SK-N-SH treated with all-trans-retinoic acid at 6 μM for 48 hours (cell line): ENCODE results near the gene CPLANE2.
"Not testable (repeated sequence)": the region's sequence is repeated elsewhere in the genome, so short reads cannot be mapped to it uniquely, and the experiment has no call there.

Experiments
- ATAC-seq: fragments of 200-7000 bp; cut with Tn5 transposase; 3 replicates; pipeline ENCODE4 v1.9.1; 2020; ENCODE audit warnings: mild to moderate bottlenecking, moderate library complexity
- ARNTL ChIP-seq: fragments of 450-650 bp; formaldehyde crosslinking; IDR thresholded peaks from 2 replicates; pipeline ENCODE4 v1.5.0; 2020; ENCODE audit warnings: low read depth, mild to moderate bottlenecking, moderate library complexity, borderline replicate concordance
- BACH2 ChIP-seq: fragments of 250-450 bp; sonication (Bioruptor Pico); IDR thresholded peaks from 2 replicates; pipeline ENCODE4 v1.9.0; 2021; ENCODE audit warnings: mild to moderate bottlenecking, borderline replicate concordance
- ESRRG ChIP-seq: fragments of 250-450 bp; sonication (Bioruptor Pico); IDR thresholded peaks from 2 replicates; pipeline ENCODE4 v1.6.1; 2021; ENCODE audit warnings: mild to moderate bottlenecking
- ISL1 ChIP-seq: fragments of 250-450 bp; sonication (Bioruptor Pico); IDR thresholded peaks from 2 replicates; pipeline ENCODE4 v2.1.2; 2022; ENCODE audit warnings: mild to moderate bottlenecking, moderate library complexity
- OSR1 ChIP-seq: fragments of 250-450 bp; sonication (Bioruptor Pico); IDR thresholded peaks from 2 replicates; pipeline ENCODE4 v1.8.0; 2022; ENCODE audit warnings: moderate library complexity, mild to moderate bottlenecking, inconsistent platforms
- RARB ChIP-seq: fragments of 250-450 bp; sonication (Bioruptor Pico); IDR thresholded peaks from 2 replicates; pipeline ENCODE4 v1.8.0; 2021; ENCODE audit warnings: mild to moderate bottlenecking, moderate library complexity
- SNAI2 ChIP-seq: fragments of 250-450 bp; sonication (Bioruptor Pico); IDR thresholded peaks from 2 replicates; pipeline ENCODE4 v1.5.0; 2020; ENCODE audit warnings: mild to moderate bottlenecking, moderate library complexity
- TCF4 ChIP-seq: fragments of 250-450 bp; sonication (Bioruptor Pico); IDR thresholded peaks from 2 replicates; pipeline ENCODE4 v1.8.0; 2021; ENCODE audit warnings: mild to moderate bottlenecking, moderate library complexity, borderline replicate concordance
- TOX ChIP-seq: fragments of 250-450 bp; sonication (Bioruptor Pico); IDR thresholded peaks from 2 replicates; pipeline ENCODE4 v1.8.0; 2021; ENCODE audit warnings: mild to moderate bottlenecking, moderate library complexity, borderline replicate concordance
- ZC3H10 ChIP-seq: fragments of 250-450 bp; sonication (Bioruptor Pico); IDR thresholded peaks from 2 replicates; pipeline ENCODE4 v1.5.1; 2021; ENCODE audit warnings: mild to moderate bottlenecking, moderate library complexity
- ZFP3 ChIP-seq: fragments of 250-450 bp; sonication (Bioruptor Pico); IDR thresholded peaks from 2 replicates; pipeline ENCODE4 v1.5.0; 2020; ENCODE audit warnings: mild to moderate bottlenecking, moderate library complexity
- ZFP30 ChIP-seq: fragments of 450-650 bp; formaldehyde crosslinking; IDR thresholded peaks from 2 replicates; pipeline ENCODE4 v1.5.0; 2022; ENCODE audit warnings: mild to moderate bottlenecking, moderate library complexity
- ZNF565 ChIP-seq: fragments of 450-650 bp; formaldehyde crosslinking; conservative IDR thresholded peaks from 2 replicates; pipeline ENCODE4 v1.5.0; 2020; ENCODE audit warnings: low read depth, mild to moderate bottlenecking, moderate library complexity
- ZNF70 ChIP-seq: fragments of 450-650 bp; formaldehyde crosslinking; IDR thresholded peaks from 2 replicates; pipeline ENCODE4 v1.5.0; 2020; ENCODE audit warnings: mild to moderate bottlenecking, moderate library complexity
- ZNF8 ChIP-seq: fragments of 450-650 bp; formaldehyde crosslinking; IDR thresholded peaks from 2 replicates; pipeline ENCODE4 v1.5.0; 2020; ENCODE audit warnings: mild to moderate bottlenecking, moderate library complexity
- TF ChIP-seq, protein P1 (sequence below): fragments of 250-450 bp; sonication (Bioruptor Pico); IDR thresholded peaks from 2 replicates; pipeline ENCODE4 v1.8.0; 2020; ENCODE audit warnings: mild to moderate bottlenecking, moderate library complexity, borderline replicate concordance
- TF ChIP-seq, protein P2 (sequence below): fragments of 250-450 bp; sonication (Bioruptor Pico); IDR thresholded peaks from 2 replicates; pipeline ENCODE4 v1.5.0; 2020; ENCODE audit warnings: mild to moderate bottlenecking, moderate library complexity
- TF ChIP-seq, protein P3 (sequence below): fragments of 250-450 bp; sonication (Bioruptor Pico); IDR thresholded peaks from 2 replicates; pipeline ENCODE4 v1.5.1; 2020; ENCODE audit warnings: low read depth, mild to moderate bottlenecking, moderate library complexity
- TF ChIP-seq, protein P4 (sequence below): fragments of 250-450 bp; sonication (Bioruptor Pico); IDR thresholded peaks from 2 replicates; pipeline ENCODE4 v1.5.1; 2021; ENCODE audit warnings: mild to moderate bottlenecking, moderate library complexity
- TF ChIP-seq, protein P5 (sequence below): fragments of 250-450 bp; sonication (Bioruptor Pico); IDR thresholded peaks from 2 replicates; pipeline ENCODE4 v1.8.0; 2021; ENCODE audit warnings: low read depth, mild to moderate bottlenecking, moderate library complexity, borderline replicate concordance

The CPLANE2 gene

DNA sequence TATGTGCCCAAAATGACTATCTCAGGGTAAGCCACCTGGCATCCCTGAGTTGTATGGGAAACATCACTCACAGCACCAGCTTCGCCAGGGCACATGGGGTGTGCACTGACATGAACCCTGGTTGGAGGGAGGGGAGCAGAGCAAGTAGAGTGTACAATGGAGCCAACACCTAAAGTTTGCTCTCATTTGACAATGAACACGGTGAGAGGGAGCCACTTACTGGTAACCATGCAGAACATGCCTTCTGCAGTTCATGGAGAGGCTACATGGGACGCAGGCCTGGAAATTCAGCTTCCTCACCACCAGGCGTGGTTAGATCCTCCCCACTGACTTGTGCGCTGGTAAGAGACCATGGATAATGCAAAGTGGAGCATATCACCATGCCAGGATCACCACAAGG lies 10.0 kb upstream of the CPLANE2 start:
- no peak for ATAC-seq
- TF ChIP-seq OSR1 (CRISPR knock-in tag), result no peak
- TF ChIP-seq ZFP30 (CRISPR knock-in tag), result no peak
- no peak for TF ChIP-seq SNAI2 (CRISPR knock-in tag)
- no peak for TF ChIP-seq ZC3H10 (CRISPR knock-in tag)
- no peak for TF ChIP-seq RARB (CRISPR knock-in tag)
- TF ChIP-seq TOX (CRISPR knock-in tag), result no peak
- no peak for TF ChIP-seq ZNF565
- no peak for TF ChIP-seq ISL1

DNA sequence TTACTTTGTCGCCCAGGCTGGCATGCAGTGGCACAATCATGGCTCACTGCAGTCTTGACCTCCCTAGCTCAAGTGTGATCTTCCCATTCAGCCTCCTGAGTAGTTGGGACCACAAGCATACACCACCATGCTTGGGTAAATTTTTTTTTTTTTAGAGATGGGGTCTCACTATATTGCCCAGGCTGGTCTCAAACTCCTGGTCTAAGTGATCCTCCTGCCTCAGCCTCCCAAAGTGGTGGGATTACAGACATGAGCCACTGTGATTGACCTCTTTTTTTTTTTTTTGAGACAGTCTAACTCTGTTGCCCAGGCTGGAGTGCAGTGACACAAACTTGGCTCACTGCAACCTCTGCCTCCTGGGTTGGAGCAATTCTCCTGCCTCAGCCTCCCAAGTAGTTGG lies 9.3 kb upstream of the CPLANE2 start:
- ATAC-seq, result not testable (repeated sequence)

DNA sequence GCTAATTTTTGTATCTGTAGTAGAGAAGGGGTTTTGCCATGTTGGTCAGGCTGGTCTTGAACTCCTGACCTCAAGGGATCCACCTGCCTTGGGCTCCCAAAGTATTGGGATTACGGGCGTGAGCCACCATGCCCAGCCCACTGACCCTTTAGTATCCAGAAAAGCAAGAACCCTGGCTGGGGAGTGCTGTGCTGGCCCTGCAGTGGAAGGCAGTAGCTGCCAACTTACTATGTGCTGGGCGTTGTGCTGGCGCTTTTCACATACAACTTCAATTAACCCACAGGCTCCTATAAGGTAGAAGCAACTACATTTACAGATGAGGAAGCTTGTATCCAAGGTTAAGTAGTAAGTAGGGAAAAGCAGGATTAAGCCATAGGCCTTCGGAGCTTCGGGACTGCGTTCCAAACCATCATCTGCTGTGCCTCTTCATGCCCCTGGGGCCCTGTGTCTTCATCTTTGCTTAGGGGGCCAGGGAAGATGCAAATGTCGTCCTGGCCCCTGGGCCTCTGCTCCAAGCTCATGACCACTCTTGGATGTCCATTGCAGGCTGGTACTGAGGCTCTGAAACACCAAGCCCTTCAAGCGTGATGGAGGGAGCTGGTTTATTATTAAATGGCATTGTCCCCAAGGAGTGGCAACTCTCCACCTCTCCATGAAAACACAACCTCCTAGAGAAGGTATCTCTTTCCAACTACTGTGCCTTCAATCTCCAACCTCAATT lies 8.7 kb upstream of the CPLANE2 start:
- no peak for ATAC-seq
- TF ChIP-seq TOX (CRISPR knock-in tag) (no peak), ARNTL (no peak), ESRRG (no peak), OSR1 (CRISPR knock-in tag) (no peak), ZNF70 (CRISPR knock-in tag) (no peak), BACH2 (CRISPR knock-in tag) (no peak)
- TF ChIP-seq, protein P1, sequence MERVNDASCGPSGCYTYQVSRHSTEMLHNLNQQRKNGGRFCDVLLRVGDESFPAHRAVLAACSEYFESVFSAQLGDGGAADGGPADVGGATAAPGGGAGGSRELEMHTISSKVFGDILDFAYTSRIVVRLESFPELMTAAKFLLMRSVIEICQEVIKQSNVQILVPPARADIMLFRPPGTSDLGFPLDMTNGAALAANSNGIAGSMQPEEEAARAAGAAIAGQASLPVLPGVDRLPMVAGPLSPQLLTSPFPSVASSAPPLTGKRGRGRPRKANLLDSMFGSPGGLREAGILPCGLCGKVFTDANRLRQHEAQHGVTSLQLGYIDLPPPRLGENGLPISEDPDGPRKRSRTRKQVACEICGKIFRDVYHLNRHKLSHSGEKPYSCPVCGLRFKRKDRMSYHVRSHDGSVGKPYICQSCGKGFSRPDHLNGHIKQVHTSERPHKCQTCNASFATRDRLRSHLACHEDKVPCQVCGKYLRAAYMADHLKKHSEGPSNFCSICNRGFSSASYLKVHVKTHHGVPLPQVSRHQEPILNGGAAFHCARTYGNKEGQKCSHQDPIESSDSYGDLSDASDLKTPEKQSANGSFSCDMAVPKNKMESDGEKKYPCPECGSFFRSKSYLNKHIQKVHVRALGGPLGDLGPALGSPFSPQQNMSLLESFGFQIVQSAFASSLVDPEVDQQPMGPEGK (CRISPR knock-in tag), result no peak
- TF ChIP-seq, protein P2, sequence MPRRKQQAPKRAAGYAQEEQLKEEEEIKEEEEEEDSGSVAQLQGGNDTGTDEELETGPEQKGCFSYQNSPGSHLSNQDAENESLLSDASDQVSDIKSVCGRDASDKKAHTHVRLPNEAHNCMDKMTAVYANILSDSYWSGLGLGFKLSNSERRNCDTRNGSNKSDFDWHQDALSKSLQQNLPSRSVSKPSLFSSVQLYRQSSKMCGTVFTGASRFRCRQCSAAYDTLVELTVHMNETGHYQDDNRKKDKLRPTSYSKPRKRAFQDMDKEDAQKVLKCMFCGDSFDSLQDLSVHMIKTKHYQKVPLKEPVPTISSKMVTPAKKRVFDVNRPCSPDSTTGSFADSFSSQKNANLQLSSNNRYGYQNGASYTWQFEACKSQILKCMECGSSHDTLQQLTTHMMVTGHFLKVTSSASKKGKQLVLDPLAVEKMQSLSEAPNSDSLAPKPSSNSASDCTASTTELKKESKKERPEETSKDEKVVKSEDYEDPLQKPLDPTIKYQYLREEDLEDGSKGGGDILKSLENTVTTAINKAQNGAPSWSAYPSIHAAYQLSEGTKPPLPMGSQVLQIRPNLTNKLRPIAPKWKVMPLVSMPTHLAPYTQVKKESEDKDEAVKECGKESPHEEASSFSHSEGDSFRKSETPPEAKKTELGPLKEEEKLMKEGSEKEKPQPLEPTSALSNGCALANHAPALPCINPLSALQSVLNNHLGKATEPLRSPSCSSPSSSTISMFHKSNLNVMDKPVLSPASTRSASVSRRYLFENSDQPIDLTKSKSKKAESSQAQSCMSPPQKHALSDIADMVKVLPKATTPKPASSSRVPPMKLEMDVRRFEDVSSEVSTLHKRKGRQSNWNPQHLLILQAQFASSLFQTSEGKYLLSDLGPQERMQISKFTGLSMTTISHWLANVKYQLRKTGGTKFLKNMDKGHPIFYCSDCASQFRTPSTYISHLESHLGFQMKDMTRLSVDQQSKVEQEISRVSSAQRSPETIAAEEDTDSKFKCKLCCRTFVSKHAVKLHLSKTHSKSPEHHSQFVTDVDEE (CRISPR knock-in tag), result no peak

DNA sequence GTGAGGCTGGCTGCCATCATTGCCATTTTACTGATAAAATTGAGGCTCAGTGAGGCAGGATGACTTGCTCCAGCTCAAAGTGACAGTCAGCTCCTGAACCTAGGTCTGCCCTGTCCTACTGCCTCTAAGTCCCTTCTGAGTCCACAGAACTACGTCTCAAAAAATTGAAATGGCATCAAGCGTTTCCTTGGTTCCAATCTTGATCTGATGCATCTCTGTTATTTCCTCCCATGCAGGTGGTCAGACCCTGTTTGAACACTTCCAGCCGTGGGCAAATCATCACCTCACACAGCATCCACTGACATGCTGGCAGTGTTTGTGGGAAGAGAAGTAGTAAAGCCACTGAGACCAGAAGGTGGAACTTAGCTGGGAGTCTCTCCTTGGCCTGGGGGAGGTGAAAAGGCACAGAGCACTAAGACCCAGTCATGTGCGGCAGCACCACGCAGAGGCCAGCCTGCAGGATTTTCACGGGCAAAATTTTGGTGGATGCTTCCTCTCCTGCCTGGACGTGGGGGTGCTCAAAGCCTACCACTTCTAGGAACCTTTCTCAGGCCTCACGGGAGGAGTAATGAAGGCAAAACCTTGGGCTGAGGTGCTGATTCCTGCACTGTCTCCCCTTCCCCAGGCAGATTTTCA lies 7.8 kb upstream of the CPLANE2 start:
- ATAC-seq, result no peak
- TF ChIP-seq TOX (CRISPR knock-in tag), result no peak
- no peak for TF ChIP-seq BACH2 (CRISPR knock-in tag)
- TF ChIP-seq ZNF565, result no peak
- TF ChIP-seq, protein P3, sequence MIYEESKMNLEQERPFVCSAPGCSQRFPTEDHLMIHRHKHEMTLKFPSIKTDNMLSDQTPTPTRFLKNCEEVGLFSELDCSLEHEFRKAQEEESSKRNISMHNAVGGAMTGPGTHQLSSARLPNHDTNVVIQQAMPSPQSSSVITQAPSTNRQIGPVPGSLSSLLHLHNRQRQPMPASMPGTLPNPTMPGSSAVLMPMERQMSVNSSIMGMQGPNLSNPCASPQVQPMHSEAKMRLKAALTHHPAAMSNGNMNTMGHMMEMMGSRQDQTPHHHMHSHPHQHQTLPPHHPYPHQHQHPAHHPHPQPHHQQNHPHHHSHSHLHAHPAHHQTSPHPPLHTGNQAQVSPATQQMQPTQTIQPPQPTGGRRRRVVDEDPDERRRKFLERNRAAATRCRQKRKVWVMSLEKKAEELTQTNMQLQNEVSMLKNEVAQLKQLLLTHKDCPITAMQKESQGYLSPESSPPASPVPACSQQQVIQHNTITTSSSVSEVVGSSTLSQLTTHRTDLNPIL (CRISPR knock-in tag), result no peak
- no peak for TF ChIP-seq TCF4 (CRISPR knock-in tag)
- TF ChIP-seq, protein P4, sequence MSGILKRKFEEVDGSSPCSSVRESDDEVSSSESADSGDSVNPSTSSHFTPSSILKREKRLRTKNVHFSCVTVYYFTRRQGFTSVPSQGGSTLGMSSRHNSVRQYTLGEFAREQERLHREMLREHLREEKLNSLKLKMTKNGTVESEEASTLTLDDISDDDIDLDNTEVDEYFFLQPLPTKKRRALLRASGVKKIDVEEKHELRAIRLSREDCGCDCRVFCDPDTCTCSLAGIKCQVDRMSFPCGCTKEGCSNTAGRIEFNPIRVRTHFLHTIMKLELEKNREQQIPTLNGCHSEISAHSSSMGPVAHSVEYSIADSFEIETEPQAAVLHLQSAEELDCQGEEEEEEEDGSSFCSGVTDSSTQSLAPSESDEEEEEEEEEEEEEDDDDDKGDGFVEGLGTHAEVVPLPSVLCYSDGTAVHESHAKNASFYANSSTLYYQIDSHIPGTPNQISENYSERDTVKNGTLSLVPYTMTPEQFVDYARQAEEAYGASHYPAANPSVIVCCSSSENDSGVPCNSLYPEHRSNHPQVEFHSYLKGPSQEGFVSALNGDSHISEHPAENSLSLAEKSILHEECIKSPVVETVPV (CRISPR knock-in tag), result no peak
- TF ChIP-seq ZFP3 (CRISPR knock-in tag), result no peak
- TF ChIP-seq ZFP30 (CRISPR knock-in tag), result no peak
- no peak for TF ChIP-seq ZNF8 (CRISPR knock-in tag)
- TF ChIP-seq, protein P5, sequence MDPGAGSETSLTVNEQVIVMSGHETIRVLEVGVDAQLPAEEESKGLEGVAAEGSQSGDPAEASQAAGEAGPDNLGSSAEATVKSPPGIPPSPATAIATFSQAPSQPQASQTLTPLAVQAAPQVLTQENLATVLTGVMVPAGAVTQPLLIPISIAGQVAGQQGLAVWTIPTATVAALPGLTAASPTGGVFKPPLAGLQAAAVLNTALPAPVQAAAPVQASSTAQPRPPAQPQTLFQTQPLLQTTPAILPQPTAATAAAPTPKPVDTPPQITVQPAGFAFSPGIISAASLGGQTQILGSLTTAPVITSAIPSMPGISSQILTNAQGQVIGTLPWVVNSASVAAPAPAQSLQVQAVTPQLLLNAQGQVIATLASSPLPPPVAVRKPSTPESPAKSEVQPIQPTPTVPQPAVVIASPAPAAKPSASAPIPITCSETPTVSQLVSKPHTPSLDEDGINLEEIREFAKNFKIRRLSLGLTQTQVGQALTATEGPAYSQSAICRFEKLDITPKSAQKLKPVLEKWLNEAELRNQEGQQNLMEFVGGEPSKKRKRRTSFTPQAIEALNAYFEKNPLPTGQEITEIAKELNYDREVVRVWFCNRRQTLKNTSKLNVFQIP (CRISPR knock-in tag), result no peak
- no peak for TF ChIP-seq RARB (CRISPR knock-in tag)
- no peak for TF ChIP-seq ZC3H10 (CRISPR knock-in tag)
- TF ChIP-seq, protein P1 (CRISPR knock-in tag), result no peak
